ENCODE results near the gene TUBB8. TPM values are rescaled to one million over a fixed set of nuclear protein-coding genes. Genes with fewer than 3 reads are reported as not detected.
"Not testable (repeated sequence)": the region's sequence is repeated elsewhere in the genome, so short reads cannot be mapped to it uniquely, and the experiment has no call there.

Gene TUBB8
- total and polyA plus RNA-seq, 2 donors (not counting 3 experiments of a cell fraction or from before 2014, with no cell fraction given) = 0.18 TPM; not detected in 1

DNA sequence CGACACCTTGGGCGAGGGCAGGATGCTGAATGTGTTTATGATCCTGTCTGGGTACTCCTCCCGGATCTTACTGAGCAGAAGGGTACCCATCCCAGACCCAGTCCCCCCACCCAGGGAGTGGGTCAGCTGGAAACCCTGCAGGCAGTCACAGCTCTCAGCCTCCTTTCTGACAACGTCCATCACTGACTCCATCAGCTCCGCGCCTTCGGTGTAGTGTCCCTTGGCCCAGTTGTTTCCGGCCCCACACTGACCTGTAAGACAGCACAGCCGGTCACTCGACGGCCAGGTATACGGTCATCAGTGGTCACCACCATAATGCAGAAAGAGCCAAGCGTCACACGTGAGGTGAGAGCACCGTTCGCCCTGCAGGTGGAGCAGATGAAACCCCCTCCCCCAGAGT lies 1.2 kb downstream of the TUBB8 start:
- H3K9me3 ChIP-seq (replicated peaks; ENCODE audit: control insufficient read depth, insufficient read depth, low read length); H3K27me3 ChIP-seq (ENCODE audit: control insufficient read depth in 2 of 2, insufficient read depth in 2 of 2, low read length in 2 of 2); BruUV-seq (replicated peaks); FAIRE-seq; H3K27ac ChIP-seq (ENCODE audit: insufficient read depth, low read depth, low read length); H3K4me1 ChIP-seq (ENCODE audit: control insufficient read depth, extremely low read depth, insufficient read depth, low read length); H3K36me3 ChIP-seq (ENCODE audit: control insufficient read depth in 2 of 2, extremely low read depth in 1 of 2, insufficient read depth in 2 of 2, low read length in 2 of 2); H3K9me1 ChIP-seq (replicated peaks; ENCODE audit: control insufficient read depth, extremely low read depth, insufficient read depth, low read length); H2AFZ ChIP-seq (ENCODE audit: low read depth, low read length); dilution Hi-C loops (cut with MboI; ENCODE audit: extremely low pct_ligation_motif_present, low sequenced_read_pairs); H3K4me3 ChIP-seq (replicated peaks in 1 of 3; ENCODE audit: insufficient read depth in 1 of 3, low read depth in 1 of 3, low read length in 3 of 3); POLR2A ChIA-PET; H3K4me2 ChIP-seq (ENCODE audit: insufficient read depth, low read length); intact Hi-C loops (cut with micrococcal nuclease); H3K9ac ChIP-seq (replicated peaks; ENCODE audit: extremely low read depth, insufficient read depth, low read length); CTCF ChIA-PET; H3K79me2 ChIP-seq (ENCODE audit: control insufficient read depth, insufficient read depth, low read length); H4K20me1 ChIP-seq (replicated peaks; ENCODE audit: control insufficient read depth, extremely low read depth, insufficient read depth, low read length); DNase-seq (ENCODE audit: low read depth, low spot score): not testable (repeated sequence)

DNA sequence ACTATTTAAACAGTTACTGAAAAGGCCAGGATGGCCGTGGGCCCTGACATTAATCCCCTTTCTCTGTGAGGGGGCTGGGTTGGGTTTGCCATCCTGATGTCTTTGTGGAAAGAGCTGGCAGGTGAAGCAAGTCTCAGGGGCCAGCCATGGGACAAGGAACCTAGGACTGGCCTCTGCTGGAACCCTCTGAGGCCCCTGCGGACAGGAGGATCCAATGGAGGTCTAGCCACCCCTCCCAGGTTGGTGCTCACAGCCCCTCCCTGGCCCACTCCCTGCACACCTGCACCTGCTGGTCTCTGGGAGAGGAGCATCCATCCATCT lies 35.8 kb downstream of the TUBB8 start:
- H3K9me3 ChIP-seq (replicated peaks; ENCODE audit: control insufficient read depth, insufficient read depth, low read length); DNase-seq (ENCODE audit: low read depth, low spot score); H4K20me1 ChIP-seq (replicated peaks; ENCODE audit: control insufficient read depth, extremely low read depth, insufficient read depth, low read length); H3K4me3 ChIP-seq (replicated peaks in 1 of 3; ENCODE audit: insufficient read depth in 1 of 3, low read depth in 1 of 3, low read length in 3 of 3); H3K27me3 ChIP-seq (ENCODE audit: control insufficient read depth in 2 of 2, insufficient read depth in 2 of 2, low read length in 2 of 2); intact Hi-C loops (cut with micrococcal nuclease); dilution Hi-C loops (cut with MboI; ENCODE audit: extremely low pct_ligation_motif_present, low sequenced_read_pairs); H3K27ac ChIP-seq (ENCODE audit: insufficient read depth, low read depth, low read length); FAIRE-seq; H3K36me3 ChIP-seq (ENCODE audit: control insufficient read depth in 2 of 2, extremely low read depth in 1 of 2, insufficient read depth in 2 of 2, low read length in 2 of 2); H3K9ac ChIP-seq (replicated peaks; ENCODE audit: extremely low read depth, insufficient read depth, low read length); H3K79me2 ChIP-seq (ENCODE audit: control insufficient read depth, insufficient read depth, low read length); POLR2A ChIA-PET; H3K4me1 ChIP-seq (ENCODE audit: control insufficient read depth, extremely low read depth, insufficient read depth, low read length); H3K9me1 ChIP-seq (replicated peaks; ENCODE audit: control insufficient read depth, extremely low read depth, insufficient read depth, low read length); CTCF ChIA-PET; BruUV-seq (replicated peaks); H3K4me2 ChIP-seq (ENCODE audit: insufficient read depth, low read length); H2AFZ ChIP-seq (ENCODE audit: low read depth, low read length): not testable (repeated sequence)

DNA sequence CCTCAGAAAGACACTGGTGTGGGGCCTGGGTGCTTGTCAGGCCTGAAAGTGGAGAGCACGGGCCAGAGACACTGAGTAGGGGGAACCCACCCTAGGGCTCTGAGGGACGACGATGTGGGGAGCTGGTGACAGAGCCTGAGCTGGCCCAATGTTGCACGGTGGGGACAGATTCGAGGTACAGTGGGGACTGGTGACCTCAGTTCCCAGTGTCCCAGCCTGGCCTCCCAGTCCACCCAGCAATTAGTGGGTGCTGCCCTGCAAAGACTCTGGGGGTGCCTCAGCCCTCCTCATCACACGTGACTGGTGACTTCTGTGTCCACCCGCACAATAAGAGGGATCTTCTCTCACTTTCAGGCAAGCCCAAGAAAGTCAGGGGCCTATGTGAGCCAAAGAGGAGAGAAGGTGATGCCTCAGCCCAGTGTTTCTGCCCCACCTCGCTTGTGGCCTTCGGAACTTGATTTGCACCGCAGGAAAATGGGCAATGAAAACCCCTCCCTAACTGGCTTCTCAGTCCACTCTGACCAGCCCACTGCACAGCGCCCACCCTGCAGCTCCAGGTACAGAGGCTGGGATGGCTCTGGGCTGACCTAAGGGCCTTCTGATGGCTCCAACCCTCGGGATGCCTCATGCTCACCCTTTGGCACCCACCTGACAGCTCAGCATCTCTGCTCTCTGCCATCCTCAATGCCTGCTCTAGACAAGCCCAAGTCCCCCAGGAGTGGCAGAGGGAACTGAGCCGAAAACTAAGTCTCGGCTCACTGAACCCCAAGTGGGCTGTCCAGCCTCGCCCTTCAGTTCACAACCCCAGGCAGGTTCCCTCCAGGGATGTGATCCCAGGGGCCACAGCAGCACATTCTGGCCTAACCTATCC lies 36.4 kb downstream of the TUBB8 start:
- not testable (repeated sequence) for FAIRE-seq

DNA sequence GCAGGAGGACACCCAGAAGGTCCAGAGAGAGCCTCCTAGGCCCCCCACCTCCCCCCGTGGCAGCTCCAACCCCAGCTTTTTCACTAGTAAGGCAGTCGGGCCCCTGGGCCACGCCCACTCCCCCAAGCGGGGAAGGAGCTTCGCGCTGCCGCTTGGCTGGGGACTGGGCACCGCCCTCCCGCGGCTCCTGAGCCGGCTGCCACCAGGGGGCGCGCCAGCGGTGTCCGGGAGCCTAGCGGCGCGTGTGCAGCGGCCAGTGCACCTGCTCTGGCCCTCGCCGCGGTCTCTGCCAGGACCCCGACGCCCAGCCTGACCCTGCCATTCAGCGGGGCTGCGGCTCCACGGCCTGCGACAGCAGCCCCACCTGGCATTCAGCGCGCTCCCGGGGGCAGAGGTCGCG lies 37.8 kb downstream of the TUBB8 start:
- BruUV-seq (replicated peaks); H3K79me2 ChIP-seq (ENCODE audit: control insufficient read depth, insufficient read depth, low read length); H3K4me1 ChIP-seq (ENCODE audit: control insufficient read depth, extremely low read depth, insufficient read depth, low read length); H3K9ac ChIP-seq (replicated peaks; ENCODE audit: extremely low read depth, insufficient read depth, low read length); DNase-seq (ENCODE audit: low read depth, low spot score); H4K20me1 ChIP-seq (replicated peaks; ENCODE audit: control insufficient read depth, extremely low read depth, insufficient read depth, low read length); H2AFZ ChIP-seq (ENCODE audit: low read depth, low read length); dilution Hi-C loops (cut with MboI; ENCODE audit: extremely low pct_ligation_motif_present, low sequenced_read_pairs); H3K4me2 ChIP-seq (ENCODE audit: insufficient read depth, low read length); POLR2A ChIA-PET; FAIRE-seq; H3K36me3 ChIP-seq (ENCODE audit: control insufficient read depth in 2 of 2, extremely low read depth in 1 of 2, insufficient read depth in 2 of 2, low read length in 2 of 2); H3K4me3 ChIP-seq (replicated peaks in 1 of 3; ENCODE audit: insufficient read depth in 1 of 3, low read depth in 1 of 3, low read length in 3 of 3); CTCF ChIA-PET; H3K27me3 ChIP-seq (ENCODE audit: control insufficient read depth in 2 of 2, insufficient read depth in 2 of 2, low read length in 2 of 2); H3K9me1 ChIP-seq (replicated peaks; ENCODE audit: control insufficient read depth, extremely low read depth, insufficient read depth, low read length); intact Hi-C loops (cut with micrococcal nuclease); H3K9me3 ChIP-seq (replicated peaks; ENCODE audit: control insufficient read depth, insufficient read depth, low read length); H3K27ac ChIP-seq (ENCODE audit: insufficient read depth, low read depth, low read length): not testable (repeated sequence)

More for the DNA sequence above, 36.4 kb downstream of the TUBB8 start:
- dilution Hi-C loops (cut with MboI; ENCODE audit: extremely low pct_ligation_motif_present, low sequenced_read_pairs); H3K27me3 ChIP-seq (ENCODE audit: control insufficient read depth in 2 of 2, insufficient read depth in 2 of 2, low read length in 2 of 2); H3K9me1 ChIP-seq (replicated peaks; ENCODE audit: control insufficient read depth, extremely low read depth, insufficient read depth, low read length); H3K36me3 ChIP-seq (ENCODE audit: control insufficient read depth in 2 of 2, extremely low read depth in 1 of 2, insufficient read depth in 2 of 2, low read length in 2 of 2); DNase-seq (ENCODE audit: low read depth, low spot score); CTCF ChIA-PET; H3K4me2 ChIP-seq (ENCODE audit: insufficient read depth, low read length); H3K9ac ChIP-seq (replicated peaks; ENCODE audit: extremely low read depth, insufficient read depth, low read length); H3K4me1 ChIP-seq (ENCODE audit: control insufficient read depth, extremely low read depth, insufficient read depth, low read length); H3K4me3 ChIP-seq (replicated peaks in 1 of 3; ENCODE audit: insufficient read depth in 1 of 3, low read depth in 1 of 3, low read length in 3 of 3); BruUV-seq (replicated peaks); POLR2A ChIA-PET; intact Hi-C loops (cut with micrococcal nuclease); H4K20me1 ChIP-seq (replicated peaks; ENCODE audit: control insufficient read depth, extremely low read depth, insufficient read depth, low read length); H3K27ac ChIP-seq (ENCODE audit: insufficient read depth, low read depth, low read length); H3K79me2 ChIP-seq (ENCODE audit: control insufficient read depth, insufficient read depth, low read length); H2AFZ ChIP-seq (ENCODE audit: low read depth, low read length); H3K9me3 ChIP-seq (replicated peaks; ENCODE audit: control insufficient read depth, insufficient read depth, low read length): not testable (repeated sequence)
